LHCN-M2 (cell line): Measurements from ENCODE around the gene IFT80. TPM values are rescaled to one million over a fixed set of nuclear protein-coding genes. Genes with fewer than 3 reads are reported as not detected.

Source experiments
- DNase-seq: peaks from one replicate; pipeline ENCODE4 v3.0.0-alpha.2; 2012; ENCODE audit warnings: low read depth
- total RNA-seq: library from RNA; depleted of rRNA; stranded (reverse); fragments of >200 nt; gene quantifications from 2 replicates; pipeline ENCODE4 v1.2.3, GENCODE V29; 2014

The IFT80 gene
- total RNA-seq, 1 experiment from 2014 or later: 48.6 TPM

DNA sequence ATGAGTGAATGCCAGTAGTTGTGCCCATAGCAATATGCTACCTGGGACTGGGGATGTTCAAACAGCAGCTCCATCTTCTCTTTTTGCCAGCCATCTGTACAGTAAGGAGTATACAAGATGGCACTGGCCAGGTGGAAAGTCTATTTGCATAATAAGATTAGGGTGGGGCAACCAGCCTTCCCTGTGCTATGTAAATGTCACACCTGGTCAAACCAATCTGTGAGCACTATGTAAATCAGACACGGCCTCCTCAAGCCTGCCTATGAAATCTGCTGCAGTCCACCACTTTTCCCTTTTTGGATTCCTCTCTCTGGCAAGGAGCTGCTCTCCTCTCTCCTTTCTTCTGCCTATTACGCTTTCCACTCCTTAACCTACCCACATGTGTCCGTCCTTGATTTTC lies 120.8 kb downstream of the IFT80 start:
- DNase-seq: no peak

DNA sequence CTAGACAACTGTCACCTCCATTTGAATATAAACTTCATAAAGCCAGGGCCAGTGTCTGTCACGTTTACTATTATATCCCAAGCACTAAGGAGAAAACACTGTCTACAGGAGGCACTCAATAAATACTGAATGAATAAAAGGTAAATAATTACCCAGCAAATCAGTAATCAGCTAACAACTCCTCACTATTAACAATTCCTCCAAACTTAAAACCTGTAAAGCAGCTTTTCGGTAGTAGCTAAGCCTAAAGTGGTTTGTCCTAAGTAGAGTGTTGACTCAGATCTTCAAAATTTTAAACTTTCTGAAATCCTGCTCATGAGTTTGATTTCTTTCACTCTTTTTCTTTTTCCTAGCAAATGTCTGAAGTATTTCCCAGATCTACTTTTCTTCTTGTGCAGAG lies 133.9 kb downstream of the IFT80 start:
- DNase-seq: no peak

DNA sequence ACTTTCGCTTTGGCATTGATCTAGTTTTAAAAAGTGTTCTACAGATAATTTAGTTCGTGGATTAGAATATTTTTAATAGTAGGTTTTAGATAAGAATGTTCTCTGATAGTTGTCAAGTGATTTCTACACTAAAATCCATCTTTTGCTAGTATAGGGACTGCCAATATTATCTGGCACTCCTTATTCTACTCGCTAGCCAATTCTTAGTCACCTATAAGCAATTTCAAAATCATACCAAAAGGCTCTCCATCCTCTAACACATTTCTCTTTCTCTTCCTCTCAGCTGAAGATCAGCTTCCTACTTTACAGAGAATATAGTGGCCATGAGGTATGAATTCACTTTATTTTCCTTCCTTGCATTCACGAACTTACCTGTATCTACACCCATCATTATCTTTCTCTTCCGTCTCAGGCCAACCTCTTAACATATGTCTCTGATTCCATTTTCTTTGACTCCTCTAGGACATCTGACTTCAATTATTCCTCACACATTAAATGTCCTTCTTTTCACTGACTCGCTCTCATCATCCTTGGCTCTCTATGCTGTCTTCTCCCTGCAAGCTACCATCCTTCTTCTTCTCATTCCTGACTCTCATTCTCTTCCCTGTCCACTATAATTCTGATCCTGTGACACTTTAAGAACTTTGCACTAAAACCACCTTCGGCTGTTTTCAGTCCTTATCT lies 138.3 kb downstream of the IFT80 start:
- DNase-seq: no peak

DNA sequence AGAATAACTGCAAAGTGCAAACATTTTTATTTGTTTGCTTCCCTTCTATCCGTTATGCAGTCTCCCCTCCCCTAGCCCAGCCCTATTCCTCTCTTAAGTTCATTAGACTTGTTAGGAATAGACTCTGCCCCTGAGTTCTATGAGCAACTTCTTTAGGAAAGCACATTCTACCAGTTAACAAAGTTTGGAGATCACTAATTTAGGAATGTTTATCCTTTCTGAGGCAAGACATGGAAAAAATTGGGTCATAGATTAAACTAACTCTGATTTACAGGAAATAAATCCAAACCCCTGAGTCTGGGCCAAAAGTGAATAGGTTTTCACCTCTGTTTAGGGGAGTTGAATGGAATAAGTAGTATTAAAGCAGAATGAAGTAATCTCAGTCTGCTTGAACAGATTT lies 139.4 kb downstream of the IFT80 start:
- DNase-seq: no peak

DNA sequence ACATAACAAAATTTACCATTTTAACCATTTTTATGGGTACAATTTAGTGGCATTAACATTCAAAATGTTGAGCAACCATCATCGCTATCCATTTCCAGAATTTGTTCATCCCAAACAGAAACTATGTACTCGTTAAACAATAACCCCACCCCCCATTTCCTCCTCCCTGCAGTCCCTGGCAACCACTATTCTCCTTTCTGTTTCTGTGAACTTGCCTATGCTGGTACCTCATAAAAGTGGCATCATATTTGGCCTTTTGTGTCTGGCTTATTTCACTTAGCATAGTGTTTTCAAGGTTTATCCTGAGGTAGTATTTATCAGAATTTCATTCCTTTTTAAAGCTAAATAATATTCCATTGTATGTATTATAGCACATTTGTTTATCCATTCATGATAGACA lies 141.4 kb downstream of the IFT80 start:
- no peak for DNase-seq

DNA sequence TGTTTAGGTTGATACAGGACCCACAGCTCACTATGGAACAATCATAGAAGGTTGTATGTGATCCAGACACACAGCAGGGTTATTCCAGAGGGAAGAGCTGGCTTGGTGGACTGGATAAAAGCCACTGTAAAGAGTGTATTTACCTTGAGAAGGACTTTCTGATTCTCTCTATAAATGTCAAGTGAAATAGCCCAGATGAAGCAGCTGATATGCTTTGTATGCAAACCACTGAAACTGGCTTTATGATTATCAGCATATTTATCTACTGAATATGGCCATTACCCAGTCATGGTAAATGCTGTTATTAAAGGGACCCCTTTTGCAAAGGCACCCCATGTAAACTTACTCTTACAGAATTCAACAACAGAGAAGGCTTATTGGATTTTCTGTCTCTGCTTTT lies 145.7 kb downstream of the IFT80 start:
- DNase-seq: no peak

DNA sequence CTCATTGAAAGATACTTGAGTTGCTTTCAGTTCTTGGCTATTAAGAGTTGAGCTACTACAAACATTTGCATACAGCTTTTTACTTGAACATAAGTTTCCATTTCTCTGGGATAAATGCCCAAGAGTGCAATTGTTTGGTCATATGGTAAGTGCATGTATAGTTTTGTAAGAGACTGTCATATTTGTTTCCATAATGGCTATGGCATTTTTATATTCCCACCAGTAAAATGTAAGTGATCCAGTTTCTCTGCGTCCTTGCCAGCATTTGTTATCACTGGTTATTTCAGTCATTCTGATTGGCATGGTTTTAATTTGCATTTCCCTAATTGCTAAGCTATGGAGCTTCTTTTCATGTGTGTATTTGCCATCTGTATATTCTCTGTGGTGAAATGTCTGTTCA lies 151.3 kb downstream of the IFT80 start:
- DNase-seq: no peak

DNA sequence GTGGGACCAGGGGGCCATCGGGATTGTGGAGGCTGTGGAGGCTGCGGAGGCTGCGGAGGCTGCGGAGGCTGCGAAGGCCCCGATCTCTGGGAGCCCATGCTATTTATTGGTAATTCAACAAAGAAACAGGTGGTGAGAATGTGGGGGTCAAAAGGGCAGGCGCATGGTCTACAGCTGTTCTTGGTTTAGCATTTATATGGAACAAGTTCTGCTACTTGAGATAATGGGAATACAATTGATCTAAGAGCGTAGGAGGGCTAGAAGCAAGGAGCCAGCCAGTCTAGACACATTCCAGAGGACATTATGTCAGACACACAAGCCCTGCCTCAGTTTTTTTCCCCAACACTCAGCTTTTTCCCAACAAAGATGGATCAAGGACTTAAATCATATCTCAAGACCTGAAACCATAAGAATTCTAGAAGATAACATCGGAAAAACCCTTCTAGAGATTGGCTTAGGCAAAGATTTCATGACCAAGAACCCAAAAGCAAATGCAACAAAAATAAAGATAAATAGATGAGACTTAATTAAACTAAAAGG lies 153.7 kb downstream of the IFT80 start:
- DNase-seq: peak; percentile 5

DNA sequence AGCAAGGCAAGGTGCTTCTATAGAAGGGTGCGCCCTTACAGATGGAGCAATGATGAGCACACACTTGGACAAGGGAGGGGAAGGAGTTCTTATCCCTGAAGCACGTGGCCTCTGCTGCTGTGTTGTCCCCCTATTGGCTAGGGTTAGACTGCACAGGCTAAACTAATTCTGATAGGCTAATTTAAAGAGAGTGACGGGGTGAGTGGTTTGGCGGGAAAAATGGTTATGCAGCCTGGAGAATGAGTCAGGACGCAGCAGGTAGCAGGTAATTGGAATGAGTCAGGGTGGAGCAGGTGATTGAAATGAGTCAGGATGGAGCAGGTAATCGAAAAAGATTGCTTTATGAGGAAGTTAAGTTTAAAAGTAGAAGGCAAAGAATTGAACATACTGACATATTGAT lies 158.3 kb downstream of the IFT80 start:
- peak; percentile 3 for DNase-seq

DNA sequence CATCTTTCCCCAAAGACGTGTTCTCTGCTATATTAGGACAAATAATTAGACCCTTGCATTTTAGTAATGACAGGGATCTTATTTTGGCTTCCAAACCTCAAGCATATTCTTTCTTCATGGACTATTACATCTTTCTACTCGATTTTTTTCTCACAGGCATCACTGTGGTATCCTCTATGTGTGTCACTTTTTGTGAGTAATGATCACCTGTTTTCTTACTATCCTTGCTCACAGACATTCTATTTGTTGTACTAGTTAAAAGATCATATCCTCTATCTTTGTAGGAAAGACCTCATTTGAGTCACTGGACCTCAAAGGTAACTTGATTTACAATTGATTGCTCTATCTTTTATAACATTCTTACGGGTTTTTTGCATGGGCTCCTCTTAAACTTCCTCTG lies 167.0 kb downstream of the IFT80 start:
- DNase-seq: no peak

DNA sequence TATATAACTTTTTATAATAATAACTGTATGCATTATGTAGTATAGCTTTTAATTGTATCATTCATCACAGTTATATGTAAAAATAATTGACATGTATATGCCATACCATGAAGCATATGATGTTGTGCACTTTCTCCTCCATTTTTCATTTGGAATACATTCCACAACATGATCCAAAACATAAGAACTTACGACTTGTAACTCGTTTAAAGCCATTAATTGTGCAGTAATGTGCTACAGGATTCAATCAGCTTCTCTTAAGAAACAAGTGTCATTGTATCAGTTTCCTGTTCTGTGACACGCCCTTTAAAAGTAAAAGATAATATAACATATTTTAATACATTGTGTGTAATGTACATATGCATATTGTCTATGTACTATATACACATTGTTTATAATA lies 171.6 kb downstream of the IFT80 start:
- no peak for DNase-seq

DNA sequence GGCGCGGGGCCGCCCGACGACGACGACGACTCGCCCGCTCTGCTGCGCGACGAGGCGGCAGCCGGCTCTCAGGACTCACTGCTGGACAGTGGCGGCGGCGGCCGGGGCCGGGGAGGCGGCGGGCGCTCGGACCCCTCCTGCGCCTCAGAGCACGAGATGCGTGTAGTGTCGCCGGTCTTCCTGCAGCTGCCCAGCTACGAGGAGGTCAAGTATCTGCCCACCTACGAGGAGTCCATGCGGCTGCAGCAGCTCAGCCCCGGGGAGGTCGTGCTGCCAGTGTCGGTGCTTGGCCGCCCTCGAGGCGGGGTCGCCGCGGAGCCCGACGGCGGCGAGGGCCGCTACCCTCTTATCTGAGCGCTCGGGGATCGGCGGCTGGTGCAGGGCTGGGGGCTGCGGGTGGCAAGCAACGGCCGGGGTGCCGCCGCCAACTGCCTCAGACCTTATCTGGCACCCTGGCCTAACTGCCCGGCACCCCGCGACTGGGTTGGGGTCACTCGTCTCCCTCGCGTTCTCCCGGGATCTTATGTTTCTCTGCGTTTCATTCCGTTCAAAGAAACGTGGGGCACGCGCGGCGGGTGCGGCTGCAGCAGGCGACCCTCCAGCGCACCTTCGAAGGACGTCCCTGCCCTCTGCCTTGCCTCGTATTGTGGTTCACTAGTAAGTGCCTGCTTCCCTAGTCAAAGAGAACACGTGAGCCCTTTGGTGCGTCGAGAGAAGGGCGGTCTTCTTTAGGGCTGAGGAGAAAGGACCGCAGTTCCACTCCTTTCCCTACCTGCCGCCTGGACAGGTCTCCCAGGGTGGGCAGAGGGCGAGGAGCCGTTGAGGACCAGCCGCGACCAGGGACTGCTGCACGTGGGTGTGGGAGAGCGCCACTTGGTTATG lies 172.8 kb downstream of the IFT80 start:
- DNase-seq: no peak

DNA sequence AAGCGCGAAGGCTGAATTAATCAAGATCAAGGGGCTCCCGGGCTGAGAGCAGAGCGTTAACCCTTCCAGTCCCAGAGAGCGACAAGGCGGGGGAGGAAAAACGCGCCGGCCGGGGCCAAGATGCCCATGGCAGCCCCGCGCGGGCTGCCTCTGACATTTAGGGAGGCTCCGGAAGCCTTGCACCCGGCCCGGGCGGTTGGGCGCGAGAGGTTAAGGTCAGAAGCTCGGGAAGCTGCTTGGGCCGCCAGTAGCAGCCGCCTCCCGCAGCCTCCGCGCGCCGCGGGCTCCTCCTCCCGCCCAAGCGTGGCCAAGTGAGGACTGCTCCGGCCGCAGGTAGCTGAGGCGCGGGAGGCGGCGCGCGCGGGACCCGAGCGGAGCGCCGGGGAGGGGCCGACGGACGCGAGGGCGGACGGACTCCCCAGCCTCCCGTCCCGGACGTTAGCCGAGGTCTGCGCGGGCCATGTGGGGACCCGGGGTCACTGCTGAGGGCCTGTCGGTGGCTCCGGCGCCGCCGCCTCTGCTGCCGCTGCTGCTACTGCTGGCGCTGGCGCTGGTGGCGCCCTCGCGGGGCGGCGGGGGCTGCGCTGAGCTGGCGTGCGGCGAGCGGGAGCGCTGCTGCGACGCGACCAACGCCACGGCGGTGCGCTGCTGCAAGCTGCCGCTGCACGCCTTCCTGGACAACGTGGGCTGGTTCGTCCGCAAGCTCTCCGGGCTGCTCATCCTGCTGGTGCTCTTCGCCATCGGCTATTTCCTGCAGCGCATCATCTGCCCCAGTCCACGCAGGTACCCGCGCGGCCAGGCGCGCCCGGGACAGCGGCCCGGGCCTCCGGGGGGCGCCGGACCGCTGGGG lies 173.6 kb downstream of the IFT80 start, which contains the start of gene C3orf80:
TSS of gene C3orf80 (plus strand) at position 247 of the 850 bp plus-strand sequence. CDS start at position 461, 214 bp downstream.
- DNase-seq: peak; percentile 24

DNA sequence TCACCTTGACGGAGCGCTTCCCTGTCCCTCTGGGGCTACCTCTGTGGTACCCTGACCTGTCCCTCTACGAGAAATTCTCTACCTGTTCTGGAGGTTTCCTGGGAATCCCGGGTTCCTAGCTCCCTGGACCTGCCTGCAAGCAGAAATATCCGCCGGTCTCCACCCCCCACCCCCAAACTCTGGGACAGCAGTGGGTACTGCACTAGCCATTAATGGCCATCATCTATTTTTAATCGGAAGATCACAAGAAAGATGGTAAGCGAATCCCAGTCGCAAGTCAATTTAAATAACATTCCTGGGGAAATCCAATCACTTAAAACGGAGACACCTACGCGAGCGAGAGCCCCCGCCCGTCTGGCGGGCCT lies 174.2 kb downstream of the IFT80 start:
- DNase-seq: no peak

DNA sequence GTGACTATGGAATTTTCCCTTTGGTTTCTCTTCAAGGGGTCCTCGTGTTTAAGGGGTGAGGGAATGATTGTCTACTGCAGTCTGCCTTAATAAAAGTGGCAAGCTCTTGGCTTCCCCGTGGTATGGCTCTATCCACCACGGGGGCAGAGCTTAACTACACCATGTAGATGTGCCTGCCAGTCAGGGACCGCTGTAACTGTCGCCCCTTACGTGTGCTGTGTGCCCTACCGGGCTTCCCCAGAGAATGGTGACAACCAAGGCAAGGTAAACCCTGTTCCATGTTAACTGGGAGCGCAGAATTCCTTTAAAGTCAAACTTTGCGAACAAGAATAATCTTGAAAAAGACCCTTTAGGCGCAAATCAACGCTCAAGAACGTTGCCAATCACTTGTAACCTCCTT lies 174.8 kb downstream of the IFT80 start:
- no peak for DNase-seq

DNA sequence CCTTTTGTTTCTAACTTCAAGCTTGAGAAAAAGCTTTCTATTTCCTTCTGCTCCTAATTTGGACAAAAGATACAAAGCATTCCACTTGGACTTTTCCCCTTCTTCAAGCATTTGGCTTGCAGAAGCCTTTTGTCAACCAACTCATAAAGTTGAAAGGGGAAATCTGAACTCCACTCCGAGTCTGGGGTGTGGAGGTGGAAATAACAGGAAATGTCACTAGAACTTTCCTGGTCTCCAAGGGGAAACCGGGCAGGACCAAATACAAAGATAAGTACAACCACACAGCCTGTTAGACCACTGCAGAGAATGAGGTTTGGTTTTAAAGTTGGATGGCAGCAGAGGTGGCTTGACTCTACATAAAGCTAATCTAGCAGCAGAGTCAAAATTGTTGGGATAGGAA lies 178.0 kb downstream of the IFT80 start:
- no peak for DNase-seq

DNA sequence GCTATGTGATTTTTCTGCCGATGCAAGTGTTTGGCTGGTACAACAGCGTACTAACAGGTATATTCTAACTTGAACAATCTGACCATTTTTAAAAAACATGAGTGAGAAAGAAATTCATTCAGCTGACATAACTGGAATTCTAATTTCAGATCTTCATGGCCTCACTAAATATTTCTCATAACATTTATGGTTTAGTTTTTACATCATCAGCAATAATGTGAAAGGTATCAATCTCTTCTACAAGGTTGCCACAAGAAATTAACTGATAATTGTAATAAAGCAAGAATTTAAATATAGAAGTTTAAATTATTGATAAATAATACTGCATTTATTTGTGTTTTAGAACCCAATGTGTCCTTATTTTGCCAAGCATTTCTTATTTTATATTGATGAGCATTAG lies 179.0 kb downstream of the IFT80 start:
- no peak for DNase-seq

DNA sequence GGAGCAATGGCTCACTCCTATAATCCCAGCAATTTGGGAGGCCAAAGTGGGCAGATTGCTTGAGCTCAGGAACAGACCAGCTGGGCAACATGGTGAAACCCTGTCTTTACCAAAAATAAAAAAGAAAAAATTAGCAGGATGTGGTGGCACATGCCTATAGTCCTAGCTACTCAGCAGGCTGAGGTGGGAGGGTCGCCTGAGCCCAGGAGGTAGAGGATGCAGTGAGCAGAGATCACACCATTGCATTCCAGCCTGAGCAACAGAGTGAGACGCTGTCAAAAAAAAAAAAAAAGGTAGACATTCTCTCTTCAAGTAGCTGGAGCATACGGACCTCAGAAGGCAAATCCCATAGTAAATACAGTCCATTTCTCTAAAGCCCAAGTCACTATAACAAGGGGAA lies 180.9 kb downstream of the IFT80 start:
- DNase-seq: no peak

DNA sequence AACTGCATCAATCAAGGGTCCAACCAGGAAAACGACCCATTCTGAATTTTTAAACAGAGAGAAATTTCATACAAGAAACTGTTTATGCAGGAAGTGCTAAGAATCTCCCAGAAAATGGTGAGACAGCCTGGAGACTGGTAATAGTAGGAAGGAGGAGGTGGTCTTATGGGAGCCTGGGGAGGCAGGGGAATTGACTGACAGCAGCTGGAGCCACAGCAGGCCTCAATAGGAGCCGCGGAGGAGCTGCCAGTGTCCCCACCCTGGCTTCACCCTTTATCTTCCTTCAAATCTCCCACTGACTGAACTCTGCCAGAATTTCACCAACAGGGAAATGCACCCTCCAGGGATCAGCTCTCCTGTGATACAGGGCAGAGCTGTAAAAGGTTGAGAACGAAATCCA lies 181.3 kb downstream of the IFT80 start:
- DNase-seq: no peak

DNA sequence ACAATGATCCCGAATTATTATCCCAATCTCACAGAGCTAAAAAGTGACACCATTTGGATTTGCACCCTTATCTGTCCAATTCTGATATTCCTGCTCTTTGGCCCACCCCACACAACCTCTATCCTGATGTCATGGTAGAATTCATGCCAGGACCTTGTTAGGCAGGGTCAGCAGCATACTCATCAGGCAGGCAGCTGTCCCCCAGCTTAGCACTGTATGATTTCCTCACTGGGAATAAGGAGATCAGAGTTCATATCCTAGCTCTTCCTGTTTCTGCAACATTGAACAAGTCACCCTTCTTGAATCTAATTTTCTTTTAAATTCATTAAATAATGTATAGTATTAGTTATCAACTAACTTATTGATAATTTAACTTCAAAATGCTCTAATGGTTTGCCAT lies 185.8 kb downstream of the IFT80 start:
- no peak for DNase-seq

DNA sequence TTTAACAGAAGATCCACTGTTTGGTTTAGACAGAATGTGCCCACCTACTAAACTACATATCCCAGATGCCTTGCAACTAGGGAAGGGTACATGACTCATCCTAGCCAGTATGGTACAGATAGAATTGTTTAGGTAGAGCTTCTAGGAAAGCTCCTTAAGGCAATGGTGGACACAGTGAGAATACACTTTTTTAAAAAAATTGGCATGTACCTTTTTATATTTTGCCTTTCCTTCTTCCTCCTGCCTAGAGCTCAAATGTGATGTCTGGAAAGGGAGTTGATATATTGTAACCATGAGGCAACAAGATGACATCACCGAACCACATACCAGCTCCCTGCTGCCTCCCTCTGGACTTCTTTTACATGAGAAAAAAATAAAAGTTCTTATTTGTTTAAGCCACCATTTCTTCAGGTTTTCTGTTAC lies 188.2 kb downstream of the IFT80 start:
- DNase-seq: peak; percentile 62

DNA sequence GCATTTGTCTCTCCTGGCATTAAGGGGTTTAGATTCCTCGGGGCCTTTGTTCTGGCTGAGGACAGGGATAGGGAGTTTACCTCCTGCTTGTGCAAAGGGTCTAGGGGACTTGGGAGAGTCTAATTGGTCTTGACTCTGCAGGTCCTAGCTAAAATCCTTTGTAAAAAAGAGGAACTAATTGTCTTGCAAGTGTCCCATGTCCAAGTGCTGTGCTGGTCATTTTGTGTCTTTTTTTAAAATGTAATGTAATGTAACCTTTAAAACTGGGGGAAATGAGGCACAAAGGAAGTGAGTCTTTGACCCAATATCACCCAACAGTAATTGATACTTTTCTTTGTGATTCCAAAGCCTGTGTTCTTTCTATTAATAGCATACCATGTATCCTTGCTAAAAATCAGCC lies 188.7 kb downstream of the IFT80 start:
- no peak for DNase-seq
